Measurements from ENCODE around the gene GID8.
"Not testable (repeated sequence)": the region's sequence is repeated elsewhere in the genome, so short reads cannot be mapped to it uniquely, and the experiment has no call there.

The GID8 gene

DNA sequence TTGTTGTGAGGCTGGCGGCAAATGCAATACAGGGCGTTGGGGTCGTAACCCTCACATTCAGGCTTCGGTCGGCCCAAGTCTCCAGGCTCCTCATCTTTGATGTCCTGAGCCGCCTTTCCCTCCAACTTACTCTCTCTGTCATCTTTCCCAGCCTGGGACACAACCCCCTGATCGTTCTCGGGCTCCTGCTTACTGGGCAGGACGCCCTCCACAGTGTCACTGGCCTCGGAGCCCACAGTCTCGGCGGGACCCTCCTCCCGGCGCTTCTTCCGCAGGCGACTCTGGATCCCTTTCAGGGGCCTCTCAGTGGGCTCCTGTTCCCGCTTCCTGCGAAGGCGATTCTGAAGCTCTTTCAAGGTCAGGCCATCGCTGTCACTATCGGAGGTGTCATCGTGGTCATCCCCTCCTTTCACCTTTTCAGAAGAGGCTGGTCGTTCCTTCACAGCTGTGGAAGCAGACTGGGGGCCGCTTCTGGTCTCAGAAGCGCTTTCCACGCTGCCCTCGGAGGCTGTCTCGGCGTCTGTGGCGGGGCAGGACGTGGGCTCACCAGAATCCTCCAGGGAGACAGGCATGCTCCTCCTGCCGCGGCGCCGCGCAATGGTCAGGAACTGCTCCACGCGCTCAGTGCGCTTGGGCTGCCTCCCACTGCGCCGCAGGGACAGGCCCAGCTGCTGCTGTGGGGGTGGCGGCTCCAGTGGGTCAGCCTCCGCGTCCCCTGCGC is 27.0 kb upstream of the GID8 start:
- Histone ChIP-seq H3K36me3 (ENCODE audit: insufficient read depth, low read length) (peaks cover 57% of the 10 kb centered on the region), H3K9me3 (ENCODE audit: control insufficient read depth, insufficient read depth, low read length) (no peaks in the 10 kb centered on the region), H3K9ac (ENCODE audit: low read depth, low read length) (no peak overlapping the region), H3K4me1 (ENCODE audit: insufficient read depth, low read length) (peaks cover 11% of the 10 kb centered on the region)

DNA sequence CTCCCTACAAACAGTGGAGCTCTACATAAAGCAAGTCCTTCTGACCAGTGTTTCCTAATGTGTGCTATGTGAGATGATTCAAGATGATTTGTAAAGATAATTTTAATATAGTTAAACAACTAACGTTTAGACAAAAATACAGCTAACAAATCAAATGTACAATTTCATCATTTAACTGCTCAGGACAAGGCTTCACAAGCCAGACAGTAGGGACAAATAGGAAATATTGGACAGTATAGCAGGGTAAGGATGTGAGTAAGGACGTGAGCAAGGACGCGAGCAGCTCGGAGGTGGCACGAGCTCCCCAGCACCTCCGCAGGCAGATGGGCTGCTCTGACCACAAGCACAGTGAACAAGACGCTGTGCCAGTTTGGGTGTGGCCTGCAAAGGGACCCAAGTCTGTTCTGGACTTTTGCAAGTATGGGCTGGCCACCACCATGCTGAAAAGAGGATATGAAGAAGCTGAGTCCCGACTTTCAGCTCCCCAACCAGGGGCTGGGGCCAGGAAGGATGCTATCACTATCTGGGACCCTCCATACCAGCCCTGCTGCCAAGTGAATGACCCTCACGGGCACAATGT is 26.2 kb upstream of the GID8 start:
- peaks cover 20% of the 10 kb centered on the region for H3K4me1 ChIP-seq (ENCODE audit: insufficient read depth, low read length)
- H3K9ac ChIP-seq (ENCODE audit: low read depth, low read length): no peak overlapping the region
- H3K9me3 ChIP-seq (ENCODE audit: control insufficient read depth, insufficient read depth, low read length): no peaks in the 10 kb centered on the region
- H3K36me3 ChIP-seq (ENCODE audit: insufficient read depth, low read length): peaks cover 48% of the 10 kb centered on the region

DNA sequence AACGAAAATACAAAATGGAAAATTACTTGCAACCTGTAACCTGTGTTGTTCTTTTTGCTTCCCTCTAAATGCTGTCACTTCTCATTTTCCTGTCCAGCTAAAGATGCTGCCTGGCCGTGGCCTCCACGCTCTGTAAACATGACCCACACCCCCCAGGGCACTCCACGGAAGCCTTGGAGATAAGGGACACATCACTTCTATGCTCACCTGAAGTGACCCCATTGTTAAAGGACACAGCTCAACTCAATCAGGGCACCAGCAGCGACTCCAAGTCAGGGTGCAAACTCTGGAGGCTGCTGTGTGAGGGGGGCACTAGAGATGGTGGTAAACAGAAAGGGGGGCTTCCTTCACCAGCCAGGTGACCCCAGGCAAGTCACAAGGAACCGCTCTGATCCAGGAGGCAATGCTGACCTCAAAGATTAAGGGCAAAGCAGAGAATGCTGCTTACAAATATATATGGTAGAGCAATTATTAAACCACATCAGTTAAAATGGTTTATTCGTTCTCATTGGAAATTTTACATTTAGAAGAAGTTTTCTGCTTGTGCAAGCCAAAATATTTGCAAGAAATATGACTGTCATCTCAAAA is 24.8 kb upstream of the GID8 start:
- H3K36me3 ChIP-seq (ENCODE audit: insufficient read depth, low read length): peaks cover 36% of the 10 kb centered on the region
- peaks cover 33% of the 10 kb centered on the region for H3K4me1 ChIP-seq (ENCODE audit: insufficient read depth, low read length)
- no peaks in the 10 kb centered on the region for H3K9me3 ChIP-seq (ENCODE audit: control insufficient read depth, insufficient read depth, low read length)

DNA sequence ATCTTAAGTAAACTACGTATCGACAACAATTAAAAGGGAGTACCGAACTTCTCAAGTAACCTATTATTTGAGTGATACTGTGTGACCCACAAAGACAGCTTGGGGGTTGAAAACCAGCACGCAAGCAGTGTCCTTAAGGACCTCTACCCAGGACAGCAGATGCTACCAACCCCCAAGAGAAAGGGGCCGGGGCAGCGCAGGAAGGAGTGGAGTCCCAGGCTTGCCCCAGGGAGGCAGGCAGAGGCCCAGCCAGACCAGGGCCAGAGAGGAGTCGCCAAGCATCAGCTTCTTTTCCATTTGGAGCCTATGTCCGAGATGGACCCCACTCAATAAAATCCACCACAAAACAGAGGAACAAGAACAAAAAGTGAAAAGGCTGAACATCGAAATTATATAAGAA is 23.5 kb upstream of the GID8 start:
- peaks cover 43% of the 10 kb centered on the region for H3K4me1 ChIP-seq (ENCODE audit: insufficient read depth, low read length)
- H3K36me3 ChIP-seq (ENCODE audit: insufficient read depth, low read length): peaks cover 29% of the 10 kb centered on the region
- H3K9ac ChIP-seq (ENCODE audit: low read depth, low read length): no peak overlapping the region
- no peaks in the 10 kb centered on the region for H3K9me3 ChIP-seq (ENCODE audit: control insufficient read depth, insufficient read depth, low read length)

More for the DNA sequence above, 24.8 kb upstream of the GID8 start:
- no peak overlapping the region for H3K9ac ChIP-seq (ENCODE audit: low read depth, low read length)

DNA sequence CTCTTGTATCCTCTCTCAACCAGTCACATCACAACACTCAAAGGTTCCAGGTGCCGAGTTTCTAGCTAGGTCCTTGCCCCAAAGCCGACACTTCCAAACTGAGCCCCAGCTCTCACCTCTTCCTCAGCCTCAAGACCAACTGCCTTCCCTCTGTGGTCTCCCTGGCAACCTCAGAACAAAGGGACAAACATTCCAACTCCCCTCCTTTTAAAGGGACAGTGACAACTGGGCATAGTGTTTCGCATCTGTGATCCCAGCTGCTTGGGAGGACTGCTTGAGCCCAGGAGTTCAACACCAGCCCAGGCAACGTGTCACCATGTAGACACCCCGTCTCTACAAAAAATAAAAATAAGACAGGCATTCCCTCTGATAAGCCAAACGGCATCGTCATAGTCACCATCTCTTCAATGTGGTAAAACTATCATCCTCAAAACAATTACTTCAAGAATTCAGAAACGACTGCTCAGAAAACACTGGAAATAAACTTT is 22.9 kb upstream of the GID8 start:
- peaks cover 48% of the 10 kb centered on the region for H3K4me1 ChIP-seq (ENCODE audit: insufficient read depth, low read length)

DNA sequence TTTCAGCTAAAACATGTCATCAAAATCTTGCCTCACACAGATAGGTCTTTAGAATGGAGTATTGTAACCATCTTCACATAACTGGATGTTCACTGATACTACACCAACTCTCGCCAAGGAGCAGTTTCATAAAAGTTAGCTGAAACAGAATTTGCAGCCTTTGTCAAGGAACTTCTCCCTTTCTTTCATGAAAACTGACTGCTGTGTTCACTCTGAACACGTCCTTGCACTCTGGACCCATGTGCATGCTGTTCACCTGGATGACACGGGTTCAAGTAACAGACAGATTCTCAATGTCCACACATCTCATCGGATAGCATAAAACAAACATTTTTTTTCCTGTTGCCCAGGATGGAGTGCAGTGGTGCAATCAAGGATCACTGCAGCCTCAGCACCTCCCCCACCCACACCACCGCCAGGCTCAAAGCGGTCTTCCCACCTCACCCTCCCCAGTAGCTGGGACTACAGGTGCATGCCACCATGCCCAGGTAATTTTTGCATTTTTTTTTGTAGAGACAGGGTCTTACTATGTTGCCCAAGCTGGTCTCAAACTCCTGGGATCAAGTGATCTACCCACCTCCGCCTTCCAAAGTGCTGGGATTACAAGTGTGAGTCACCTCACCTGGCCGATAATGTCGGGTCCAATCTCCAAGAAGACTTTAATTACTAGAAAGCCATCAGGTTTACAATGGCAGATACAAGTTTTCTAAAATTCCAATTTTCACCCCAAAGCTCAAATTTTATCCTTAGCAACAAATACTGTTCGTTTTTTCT is 21.1 kb upstream of the GID8 start:
- Histone ChIP-seq H3K9ac (ENCODE audit: low read depth, low read length) (no peak overlapping the region), H3K9me3 (ENCODE audit: control insufficient read depth, insufficient read depth, low read length) (no peaks in the 10 kb centered on the region), H3K4me1 (ENCODE audit: insufficient read depth, low read length) (peaks cover 59% of the 10 kb centered on the region), H3K36me3 (ENCODE audit: insufficient read depth, low read length) (peaks cover 5% of the 10 kb centered on the region; the same call in 1 of the 2 replicates)

More for the DNA sequence above, 22.9 kb upstream of the GID8 start:
- Histone ChIP-seq H3K9ac (ENCODE audit: low read depth, low read length) (no peak overlapping the region), H3K9me3 (ENCODE audit: control insufficient read depth, insufficient read depth, low read length) (no peaks in the 10 kb centered on the region), H3K36me3 (ENCODE audit: insufficient read depth, low read length) (peaks cover 23% of the 10 kb centered on the region)

DNA sequence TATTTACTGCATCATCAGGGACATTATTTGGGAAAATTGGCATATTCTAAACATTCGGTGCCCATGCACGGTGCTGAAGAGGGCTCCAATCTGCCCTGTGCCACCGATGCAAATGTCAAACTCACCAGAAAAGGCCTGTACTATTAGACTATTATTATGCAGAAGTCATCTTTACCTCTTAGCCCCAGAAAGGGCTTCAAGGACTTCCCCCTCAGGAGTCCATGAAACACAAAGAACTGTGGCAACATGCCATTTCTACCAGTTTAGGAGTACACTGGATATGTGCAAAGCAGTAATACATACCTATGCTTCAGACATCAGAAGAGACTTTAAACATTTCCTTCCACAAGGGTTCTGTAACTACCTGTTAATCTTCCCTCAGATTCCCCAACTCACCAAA is 20.2 kb upstream of the GID8 start:
- Histone ChIP-seq H3K9ac (ENCODE audit: low read depth, low read length) (no peak overlapping the region), H3K4me1 (ENCODE audit: insufficient read depth, low read length) (peaks cover 62% of the 10 kb centered on the region), H3K9me3 (ENCODE audit: control insufficient read depth, insufficient read depth, low read length) (no peaks in the 10 kb centered on the region), H3K36me3 (ENCODE audit: insufficient read depth, low read length) (0 out of 2 replicates have a peak, but pooled peaks cover 4% of the 10 kb centered on the region)

DNA sequence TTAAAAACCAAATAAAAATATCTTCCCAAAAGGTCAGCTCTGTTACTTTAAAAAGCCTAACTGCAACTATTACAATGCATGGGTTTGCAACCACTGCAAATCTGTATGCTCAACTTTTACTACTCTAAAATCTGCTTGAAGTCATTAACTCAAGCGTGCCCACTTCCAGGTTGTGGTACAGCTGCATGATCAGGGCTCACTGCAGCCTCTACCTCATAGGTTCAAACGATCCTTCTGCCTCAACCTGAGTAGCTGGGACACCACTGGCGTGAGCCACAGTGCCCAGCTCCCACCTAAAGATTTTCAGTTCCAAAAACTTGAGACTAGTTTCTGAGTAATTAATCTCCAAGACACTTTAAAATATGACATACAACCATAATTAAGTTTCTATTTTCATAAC is 19.8 kb upstream of the GID8 start:
- peaks cover 62% of the 10 kb centered on the region for H3K4me1 ChIP-seq (ENCODE audit: insufficient read depth, low read length)
- no peaks in the 10 kb centered on the region for H3K9me3 ChIP-seq (ENCODE audit: control insufficient read depth, insufficient read depth, low read length)
- H3K36me3 ChIP-seq (ENCODE audit: insufficient read depth, low read length): 0 out of 2 replicates have a peak, but pooled peaks cover 2% of the 10 kb centered on the region
- H3K9ac ChIP-seq (ENCODE audit: low read depth, low read length): no peak overlapping the region

DNA sequence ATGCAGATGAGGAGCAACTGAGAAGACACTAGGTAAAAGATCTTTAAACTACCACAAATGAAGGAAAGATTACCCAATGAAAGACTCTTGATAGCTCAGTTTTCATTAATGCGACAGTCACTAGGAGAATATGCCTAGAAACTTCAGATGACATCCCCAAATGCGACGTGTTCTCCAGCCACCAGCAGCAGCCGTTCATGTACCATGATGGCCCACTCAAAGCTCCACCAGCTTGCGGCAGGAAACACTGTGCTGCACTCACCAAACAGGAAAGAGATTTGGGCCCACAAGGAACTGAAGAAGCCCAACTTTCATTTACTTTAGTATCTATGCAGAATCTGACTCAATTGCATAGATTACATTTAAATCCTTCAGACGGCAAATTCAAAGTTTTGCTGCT is 19.1 kb upstream of the GID8 start:
- H3K4me1 ChIP-seq (ENCODE audit: insufficient read depth, low read length): peaks cover 68% of the 10 kb centered on the region
- no peak overlapping the region for H3K9ac ChIP-seq (ENCODE audit: low read depth, low read length)
- no peaks in the 10 kb centered on the region for H3K9me3 ChIP-seq (ENCODE audit: control insufficient read depth, insufficient read depth, low read length)
- no peaks in the 10 kb centered on the region for H3K36me3 ChIP-seq (ENCODE audit: insufficient read depth, low read length)

DNA sequence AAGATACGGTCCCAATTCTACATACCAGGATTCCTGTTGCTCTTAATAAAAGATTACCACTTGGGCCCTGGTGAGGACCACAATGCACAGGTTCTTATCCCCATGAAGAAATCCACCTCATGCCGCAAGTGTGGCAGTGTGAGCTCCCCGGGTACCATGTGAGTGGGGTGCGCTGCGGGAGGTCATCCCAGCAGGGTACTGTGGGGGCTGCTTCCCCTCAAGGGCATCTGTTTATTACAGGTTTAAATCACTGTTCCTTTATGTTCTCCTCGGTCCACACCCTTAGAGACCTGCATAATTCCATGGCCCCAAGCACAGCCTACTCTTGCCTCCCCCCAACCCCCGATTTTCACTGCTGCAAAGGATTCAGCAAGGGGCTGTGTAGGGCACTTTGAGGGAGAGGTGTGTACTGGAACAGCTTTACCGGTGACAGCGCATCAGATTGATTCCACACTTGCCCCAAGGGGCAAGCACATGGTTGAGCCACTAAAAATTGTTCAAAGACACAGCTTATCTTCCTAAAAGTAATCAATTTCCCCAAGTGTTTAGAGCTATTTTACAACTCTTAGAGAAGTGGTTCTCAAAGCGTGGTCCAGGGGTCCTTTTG is 17.8 kb upstream of the GID8 start:
- Histone ChIP-seq H3K4me1 (ENCODE audit: insufficient read depth, low read length) (peaks cover 61% of the 10 kb centered on the region), H3K9ac (ENCODE audit: low read depth, low read length) (no peak overlapping the region), H3K36me3 (ENCODE audit: insufficient read depth, low read length) (no peaks in the 10 kb centered on the region), H3K9me3 (ENCODE audit: control insufficient read depth, insufficient read depth, low read length) (no peaks in the 10 kb centered on the region)

DNA sequence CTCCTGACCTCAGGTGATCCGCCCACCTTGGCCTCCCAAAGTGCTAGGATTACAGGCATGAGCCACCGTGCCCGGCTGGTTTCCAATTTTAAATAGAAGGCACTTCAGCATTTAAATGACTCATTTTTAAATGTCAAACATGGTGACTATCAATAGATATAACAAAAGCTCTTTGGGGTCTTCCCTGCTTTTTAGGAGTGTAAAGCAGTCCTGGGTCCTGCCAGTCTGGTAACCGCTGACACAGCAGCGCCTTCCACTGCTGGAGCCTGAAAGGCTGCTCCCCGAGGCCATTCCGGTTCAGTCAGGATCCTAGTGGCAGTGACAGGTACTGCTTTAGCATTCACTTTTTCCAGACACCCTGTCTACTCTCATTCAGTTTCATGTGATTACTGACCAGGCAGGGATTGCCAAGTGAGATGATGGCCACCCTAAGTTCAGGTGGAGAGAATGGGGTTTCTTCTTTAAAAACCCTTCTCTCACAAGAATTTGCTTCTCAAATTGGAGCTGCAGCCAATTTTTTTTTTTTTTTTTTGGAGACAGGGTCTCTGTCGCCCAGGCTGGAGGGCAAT is 16.7 kb upstream of the GID8 start:
- no peak overlapping the region for H3K9ac ChIP-seq (ENCODE audit: low read depth, low read length)
- peaks cover 55% of the 10 kb centered on the region for H3K4me1 ChIP-seq (ENCODE audit: insufficient read depth, low read length)

DNA sequence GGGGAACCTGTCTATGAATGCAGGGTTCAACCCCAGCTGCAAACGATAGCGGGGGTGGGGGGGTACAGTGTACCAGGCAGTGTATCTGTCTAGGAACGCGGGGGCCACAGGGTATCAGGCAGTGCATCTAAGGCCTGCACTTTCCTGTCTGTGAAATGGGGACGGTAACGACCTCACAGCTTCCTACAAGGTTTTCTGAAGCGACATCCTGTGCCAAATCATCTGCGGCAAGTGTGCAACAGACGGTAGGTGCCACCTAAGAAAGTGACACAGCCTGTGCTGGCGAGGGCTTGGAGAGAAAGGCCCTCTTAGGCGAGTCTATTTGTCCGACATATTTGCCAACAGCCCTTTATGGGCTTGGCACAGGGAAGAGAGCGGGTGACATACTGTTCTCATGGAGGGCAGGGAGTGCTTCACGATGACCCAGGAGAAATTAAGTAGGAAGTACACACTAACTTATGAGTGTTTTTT is 15.5 kb upstream of the GID8 start:
- Histone ChIP-seq H3K36me3 (ENCODE audit: insufficient read depth, low read length) (no peaks in the 10 kb centered on the region), H3K4me1 (ENCODE audit: insufficient read depth, low read length) (peaks cover 46% of the 10 kb centered on the region), H3K9me3 (ENCODE audit: control insufficient read depth, insufficient read depth, low read length) (no peaks in the 10 kb centered on the region), H3K9ac (ENCODE audit: low read depth, low read length) (no peak overlapping the region)

More for the DNA sequence above, 16.7 kb upstream of the GID8 start:
- H3K9me3 ChIP-seq (ENCODE audit: control insufficient read depth, insufficient read depth, low read length): no peaks in the 10 kb centered on the region
- H3K36me3 ChIP-seq (ENCODE audit: insufficient read depth, low read length): no peaks in the 10 kb centered on the region

DNA sequence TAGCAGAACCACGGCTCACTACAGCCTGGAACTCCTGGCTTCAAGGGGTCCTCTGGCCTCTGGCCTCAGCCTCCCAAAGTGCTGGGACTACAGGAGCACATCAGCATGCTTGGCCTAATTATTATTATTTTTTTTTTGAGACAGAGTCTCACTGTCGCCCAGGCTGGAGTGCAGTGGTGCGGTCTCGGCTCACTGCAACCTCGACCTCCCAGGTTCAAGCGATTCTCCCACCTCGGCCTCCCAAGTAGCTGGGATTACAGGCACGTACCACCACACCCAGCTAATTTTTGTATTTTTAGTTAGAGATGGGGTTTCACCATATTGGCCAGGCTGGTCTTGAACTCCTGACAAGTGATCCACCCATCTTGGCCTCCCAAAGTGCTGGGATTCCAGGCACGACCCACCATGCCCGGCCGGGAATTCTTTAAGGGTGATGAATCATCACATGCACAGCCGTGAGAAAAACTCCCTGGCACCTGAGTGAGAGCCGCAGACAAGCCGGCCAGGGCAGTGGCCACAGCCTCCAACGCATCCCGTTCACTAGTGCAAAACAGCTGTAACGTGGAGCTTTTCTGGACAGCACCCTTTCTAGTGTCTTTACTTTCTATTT is 14.8 kb upstream of the GID8 start:
- H3K9me3 ChIP-seq (ENCODE audit: control insufficient read depth, insufficient read depth, low read length); H3K9ac ChIP-seq (ENCODE audit: low read depth, low read length); H3K36me3 ChIP-seq (ENCODE audit: insufficient read depth, low read length): not testable (repeated sequence)
- H3K4me1 ChIP-seq (ENCODE audit: insufficient read depth, low read length): peaks cover 46% of the 10 kb centered on the region

All from ES-I3 (cell line).